SHP77 treated with DMSO at 0.1 percent for 48 hours (cell line): ENCODE results near the gene MAP1LC3A.
"Not testable (repeated sequence)": the region's sequence is repeated elsewhere in the genome, so short reads cannot be mapped to it uniquely, and the experiment has no call there.

Source experiments
- DNase-seq: peaks from one replicate; lab custom pipeline; 2025; lab: John Stamatoyannopoulos, UW

The MAP1LC3A gene

GRCh38 chr20:34558320-34559218, at the start of gene MAP1LC3A:
TSS of gene MAP1LC3A (plus strand) at chr20:34558718. CDS start at chr20:34558869, 151 bp downstream.
- no peak for DNase-seq

- DNase-seq = no peak
Measured at GRCh38 chr20:34510575-34510974, 47.9 kb upstream of the MAP1LC3A start.

- no peak for DNase-seq
Measured at GRCh38 chr20:34511891-34512265, 46.6 kb upstream of the MAP1LC3A start.

- DNase-seq = no peak
Measured at GRCh38 chr20:34512266-34512954, 46.1 kb upstream of the MAP1LC3A start.

- no peak for DNase-seq
Measured at GRCh38 chr20:34512955-34513419, 45.5 kb upstream of the MAP1LC3A start.

GRCh38 chr20:34514034-34514433, 44.5 kb upstream of the MAP1LC3A start:
- DNase-seq = not testable (repeated sequence)

GRCh38 chr20:34514897-34515483, 43.5 kb upstream of the MAP1LC3A start:
- DNase-seq = no peak

GRCh38 chr20:34515484-34516246, 42.9 kb upstream of the MAP1LC3A start:
- DNase-seq = peak; percentile 53

GRCh38 chr20:34516247-34517113, 42.0 kb upstream of the MAP1LC3A start, which contains the start of gene DYNLRB1:
TSS of gene DYNLRB1 (plus strand) at chr20:34516422. CDS start at chr20:34516459, 37 bp downstream.
- peak; percentile 82 for DNase-seq

- no peak for DNase-seq
Measured at GRCh38 chr20:34517114-34517505, 41.4 kb upstream of the MAP1LC3A start.

- DNase-seq = not testable (repeated sequence)
Measured at GRCh38 chr20:34518863-34519262, 39.7 kb upstream of the MAP1LC3A start.

- DNase-seq = not testable (repeated sequence)
Measured at GRCh38 chr20:34519841-34520240, 38.7 kb upstream of the MAP1LC3A start.

- no peak for DNase-seq
Measured at GRCh38 chr20:34522969-34523871, 35.3 kb upstream of the MAP1LC3A start.

GRCh38 chr20:34524426-34524825, 34.1 kb upstream of the MAP1LC3A start:
- DNase-seq = no peak

- no peak for DNase-seq
Measured at GRCh38 chr20:34525342-34525708, 33.2 kb upstream of the MAP1LC3A start.

- DNase-seq = peak; percentile 31
Measured at GRCh38 chr20:34525709-34526416, 32.7 kb upstream of the MAP1LC3A start.

GRCh38 chr20:34526466-34526865, 32.1 kb upstream of the MAP1LC3A start:
- no peak for DNase-seq

- DNase-seq = no peak
Measured at GRCh38 chr20:34527016-34527415, 31.5 kb upstream of the MAP1LC3A start.

- no peak for DNase-seq
Measured at GRCh38 chr20:34528921-34529297, 29.6 kb upstream of the MAP1LC3A start.
